DMS153 treated with DMSO at 0.1 percent for 48 hours (cell line): ENCODE measurements around the gene PLA2G15.
A peak's percentile ranks its signal among the peaks of the same experiment; 100 is the strongest.

Experiments
- DNase-seq: peaks from one replicate; lab custom pipeline; 2025; ENCODE audit not compliant: unreplicated experiment; lab: John Stamatoyannopoulos, UW

The PLA2G15 gene

GRCh38 chr16:68244903-68245853, at the start of gene PLA2G15:
Gene PLA2G15 (plus strand): TSS chr16:68245373. CDS start chr16:68245427, 54 bp downstream.
- DNase-seq: peak; percentile 35

DNA sequence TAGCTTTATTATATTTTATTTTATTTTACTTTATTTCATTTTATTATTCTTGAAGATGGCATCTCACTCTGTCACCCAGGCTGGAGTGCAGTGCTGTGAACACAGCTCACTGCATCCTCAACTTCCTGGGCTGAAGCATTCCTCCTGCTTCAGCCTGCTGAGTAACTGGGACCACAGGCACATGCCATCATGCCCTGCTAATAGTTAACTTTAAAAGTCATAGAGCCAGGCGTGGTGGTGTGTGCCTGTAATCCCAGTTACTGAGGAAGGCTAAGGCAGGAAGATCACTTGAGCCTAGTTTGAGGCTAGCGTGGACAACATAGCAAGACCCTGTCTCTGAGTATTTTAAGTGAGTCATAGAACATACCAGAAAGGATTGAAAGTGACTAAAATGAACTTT, 47.9 kb upstream of the PLA2G15 start:
- DNase-seq: no peak

GRCh38 chr16:68200088-68200783, 44.9 kb upstream of the PLA2G15 start:
- DNase-seq: no peak

DNA sequence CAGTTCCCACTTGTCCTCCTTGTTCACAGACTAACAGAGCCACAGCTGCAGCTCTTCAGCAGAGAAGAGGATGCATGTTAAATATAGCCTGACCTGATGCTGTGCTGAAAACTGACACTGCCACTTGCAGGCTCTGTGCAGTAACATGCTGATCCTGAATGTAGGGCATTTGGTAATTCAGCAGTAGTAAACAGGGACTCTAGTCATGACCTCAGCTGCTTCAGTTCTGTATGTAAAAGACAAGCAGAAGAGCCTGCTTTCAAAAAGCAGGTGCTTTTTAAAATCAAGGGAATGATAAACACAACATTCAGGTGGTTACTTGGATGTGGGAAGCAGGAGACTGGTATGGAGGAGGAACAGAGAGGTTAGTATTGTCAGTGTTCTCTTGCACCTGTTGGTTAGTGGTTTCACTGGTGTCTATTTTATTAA, 43.1 kb upstream of the PLA2G15 start:
- no peak for DNase-seq

DNA sequence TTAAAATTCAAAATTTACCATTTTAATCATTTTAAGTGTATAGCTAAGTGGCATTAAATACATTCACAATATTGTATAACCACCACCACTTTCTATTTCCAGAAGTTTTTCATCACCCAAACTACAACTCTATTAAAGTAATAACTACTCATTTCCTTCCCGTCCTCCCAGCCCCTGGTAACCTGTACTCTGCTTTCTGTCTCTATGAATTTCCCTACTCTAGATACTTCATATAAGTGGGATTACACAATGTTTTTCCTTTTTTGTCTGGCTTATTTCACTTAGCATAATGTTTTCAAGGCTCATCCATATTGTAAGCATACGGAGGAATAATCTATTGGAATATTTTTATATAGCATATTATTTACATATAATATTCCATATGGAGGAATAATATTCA, 38.9 kb upstream of the PLA2G15 start:
- DNase-seq: no peak

- DNase-seq: no peak
Observed at GRCh38 chr16:68214726-68215125, 30.4 kb upstream of the PLA2G15 start.

DNA sequence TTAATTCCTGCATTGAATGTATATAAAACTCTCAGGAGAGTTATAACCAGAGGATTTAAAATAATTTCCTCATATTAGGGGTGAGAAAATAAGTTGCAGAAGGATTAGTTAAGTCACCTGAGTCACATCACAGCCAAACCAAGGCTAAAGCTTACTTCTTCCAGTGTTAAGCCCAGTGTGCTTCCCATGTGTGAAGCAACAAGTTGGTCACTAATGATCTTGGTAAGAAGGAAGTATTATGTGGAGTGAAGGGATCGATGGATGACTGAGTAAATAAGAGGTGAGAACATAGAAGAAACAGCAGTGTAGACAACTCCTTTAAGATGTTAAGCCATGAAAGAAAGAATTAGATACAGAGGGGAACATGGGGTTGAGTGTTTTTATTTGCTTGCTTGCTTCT, 29.9 kb upstream of the PLA2G15 start:
- DNase-seq: no peak

DNA sequence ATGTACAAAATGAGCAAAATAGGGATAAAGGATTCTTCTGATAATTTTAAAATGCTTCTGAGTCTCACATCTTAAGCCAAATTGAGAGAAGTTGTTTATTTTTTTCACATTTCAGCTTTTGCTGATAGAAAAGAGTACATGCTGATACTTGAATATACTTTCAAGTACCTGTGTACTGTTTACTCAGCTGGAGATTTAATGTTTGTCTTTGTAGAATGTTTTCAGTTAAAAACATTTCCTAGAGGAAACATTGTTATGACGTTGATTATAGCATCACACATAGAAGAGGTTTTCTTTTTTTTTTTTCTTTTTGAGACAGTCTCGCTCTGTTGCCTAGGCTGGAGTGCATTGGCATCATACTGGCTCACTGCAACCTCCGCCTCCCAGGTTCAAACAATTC, 28.9 kb upstream of the PLA2G15 start:
- no peak for DNase-seq

GRCh38 chr16:68217506-68217905, 27.7 kb upstream of the PLA2G15 start:
- DNase-seq: no peak

DNA sequence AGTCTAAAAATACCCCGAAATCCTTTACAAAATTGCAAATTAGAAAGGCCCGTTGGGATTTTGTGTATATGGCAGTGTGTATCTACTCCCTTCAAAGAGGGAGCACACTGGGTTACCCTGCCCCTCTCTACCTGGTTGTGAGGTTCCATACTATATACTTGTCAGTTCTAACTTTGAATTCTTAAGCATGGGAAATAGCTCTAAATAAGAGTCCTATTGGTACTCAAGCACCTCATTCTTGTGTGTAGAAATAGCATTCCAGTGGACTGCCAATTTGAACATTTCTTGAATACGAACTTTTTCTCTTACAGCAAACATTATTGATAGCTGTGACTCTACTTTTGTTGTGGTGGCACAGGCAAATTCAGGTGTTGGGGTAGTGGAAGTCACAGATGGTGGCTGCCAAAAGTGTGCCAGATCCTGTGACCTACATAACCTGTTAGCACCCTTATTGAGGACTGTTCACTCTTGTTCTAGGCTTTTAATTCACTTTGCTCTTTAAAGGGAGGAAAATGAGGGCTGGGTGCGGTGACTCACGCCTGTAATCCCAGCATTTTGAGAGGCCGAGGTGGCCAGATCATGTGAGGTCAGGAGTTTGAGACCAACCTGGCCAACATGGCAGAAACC, 25.3 kb upstream of the PLA2G15 start:
- DNase-seq: no peak

DNA sequence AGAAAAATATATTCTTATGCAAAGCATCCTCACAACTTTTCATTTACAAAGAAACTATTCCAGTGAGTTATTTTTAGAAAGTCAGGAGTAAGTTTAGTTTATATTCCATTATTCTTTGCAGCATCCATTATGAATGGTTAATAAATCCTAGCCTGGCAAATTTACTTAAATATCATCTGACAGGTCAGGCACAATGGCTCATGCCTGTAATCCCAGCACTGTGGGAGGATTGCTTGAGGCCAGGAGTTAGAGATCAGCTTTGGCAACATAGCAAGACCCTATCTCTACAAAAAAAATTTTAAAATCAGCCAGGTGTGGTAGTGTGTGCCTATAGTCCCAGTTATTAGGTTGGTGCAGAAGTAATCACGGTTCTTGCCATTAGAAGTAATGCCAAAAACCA, 22.1 kb upstream of the PLA2G15 start:
- no peak for DNase-seq

DNA sequence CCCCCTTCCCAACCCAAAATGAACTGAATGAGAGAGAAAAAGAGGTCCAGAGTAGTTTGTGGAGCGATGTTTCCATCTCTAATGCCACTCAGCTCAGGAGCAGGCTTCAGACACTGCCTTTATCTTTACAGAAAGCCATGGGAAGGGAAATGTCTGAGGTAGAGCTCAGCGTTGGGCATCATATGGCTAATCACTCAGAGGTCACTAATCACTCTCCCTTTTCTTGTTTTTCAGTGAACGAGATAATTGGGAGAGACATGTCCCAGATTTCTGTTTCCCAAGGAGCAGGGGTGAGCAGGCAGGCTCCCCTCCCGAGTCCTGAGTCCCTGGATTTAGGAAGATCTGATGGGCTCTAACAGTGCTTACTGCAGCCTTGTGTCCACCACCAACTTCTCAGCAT, 19.1 kb upstream of the PLA2G15 start:
- DNase-seq: no peak

GRCh38 chr16:68227183-68227793, 17.9 kb upstream of the PLA2G15 start:
- DNase-seq: no peak

DNA sequence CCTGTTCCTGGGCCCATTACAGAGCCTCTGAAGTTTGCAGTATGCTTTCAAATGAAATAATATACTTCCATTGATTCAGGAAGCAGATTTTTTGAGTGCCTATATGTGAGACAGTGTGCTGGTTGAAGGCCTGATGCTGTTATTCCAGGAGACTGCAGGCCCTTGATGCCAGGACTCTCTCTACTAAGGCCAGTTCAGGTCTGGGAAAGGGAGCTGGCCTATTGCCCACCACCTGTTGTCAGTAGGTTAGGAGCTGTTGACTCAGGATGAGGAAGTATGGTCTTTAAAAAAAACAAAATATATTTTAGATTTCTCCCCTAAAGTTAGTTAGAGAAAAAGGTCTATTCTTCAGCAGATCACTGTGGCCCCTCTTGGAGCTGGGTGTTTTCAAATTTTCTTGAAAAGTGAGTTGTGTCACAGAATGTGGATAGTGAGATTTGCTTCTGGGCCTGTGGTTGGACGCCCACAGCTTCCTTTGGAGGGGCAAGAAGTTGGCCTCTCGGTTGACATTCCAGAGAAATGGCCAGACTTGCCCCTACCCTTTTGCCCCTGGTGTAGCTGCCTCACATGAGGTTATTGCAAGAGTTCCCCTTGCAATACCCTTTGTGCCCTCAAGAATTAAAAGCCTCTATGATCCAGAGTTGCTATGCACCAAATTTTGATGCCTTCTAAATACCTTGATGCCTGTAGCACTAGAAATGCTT, 17.2 kb upstream of the PLA2G15 start:
- DNase-seq: no peak

DNA sequence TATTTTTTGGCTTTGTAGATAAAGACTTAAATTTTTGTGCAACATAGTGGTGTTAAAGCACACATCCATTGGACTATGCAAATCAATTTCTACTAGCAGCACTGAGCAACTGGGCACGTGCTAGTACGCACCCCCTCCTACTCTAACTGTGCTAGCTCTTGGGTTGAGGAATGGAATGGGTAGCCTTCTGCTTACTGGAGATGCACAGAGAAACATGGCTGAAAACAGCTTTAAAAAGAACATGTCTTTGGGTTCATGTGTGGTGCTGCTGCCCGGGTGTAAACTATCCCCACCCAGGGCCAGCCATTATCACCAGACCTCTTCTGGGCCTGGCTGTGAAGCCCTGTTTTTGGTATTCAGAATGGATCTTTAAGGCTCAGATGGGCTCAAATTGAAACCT, 16.5 kb upstream of the PLA2G15 start:
- no peak for DNase-seq

GRCh38 chr16:68229431-68230175, 15.6 kb upstream of the PLA2G15 start:
- DNase-seq: peak; percentile 18

- DNase-seq: no peak
Observed at GRCh38 chr16:68230176-68230571, 15.0 kb upstream of the PLA2G15 start.

GRCh38 chr16:68230956-68231355, 14.2 kb upstream of the PLA2G15 start:
- DNase-seq: no peak

DNA sequence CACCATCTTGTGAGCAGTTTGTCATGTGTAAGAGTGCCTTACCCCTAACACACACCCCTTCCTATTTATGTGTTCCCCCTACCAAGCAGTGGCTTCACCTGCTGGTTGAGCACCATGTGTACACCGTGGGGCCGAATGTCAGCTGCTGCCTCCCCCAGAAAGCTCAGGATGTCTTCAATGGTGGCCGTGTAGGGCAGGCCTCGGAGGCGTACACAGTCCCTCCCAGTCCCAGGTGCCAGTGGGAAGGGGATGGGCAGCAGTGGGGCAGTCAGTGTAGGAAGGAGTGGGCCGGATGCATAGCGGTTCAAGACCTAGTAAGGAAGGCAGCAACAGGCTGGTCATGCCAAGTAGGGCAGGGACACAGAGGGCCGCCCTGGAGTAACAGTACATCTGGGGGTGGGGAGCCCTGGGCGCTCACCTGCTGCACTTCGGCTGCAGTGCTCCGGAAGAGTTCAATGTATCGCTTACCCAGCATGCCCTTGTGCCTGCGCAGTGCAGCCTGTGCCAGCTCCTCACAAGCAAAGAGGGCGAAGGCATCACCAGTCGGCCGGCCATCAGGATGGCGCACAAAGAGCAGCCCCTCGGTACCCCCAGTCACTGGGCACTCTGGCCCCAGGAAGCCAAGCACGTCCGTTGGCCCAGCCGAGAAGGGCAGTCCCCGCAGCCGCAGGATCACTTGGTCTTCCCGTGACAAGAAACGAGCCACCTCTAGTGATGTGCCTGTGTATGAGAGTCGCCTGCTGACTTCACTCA, 13.6 kb upstream of the PLA2G15 start:
- DNase-seq: no peak
